Activated CD4-positive, alpha-beta T cell treated with anti-CD3 and anti-CD28 coated beads for 1 hour (primary cell): ENCODE data around the gene SORBS2.

Source experiments
- DNase-seq: peaks from one replicate; pipeline ENCODE4 v3.0.0-alpha.2; 2020

The SORBS2 gene

GRCh38 chr4:185800266-185800945, 11.6 kb downstream of the SORBS2 start:
- DNase-seq, result no peak

- DNase-seq, result no peak
These were observed 12.6 kb downstream of the SORBS2 start for GRCh38 chr4:185799442-185799841.

GRCh38 chr4:185797596-185798338, 14.2 kb downstream of the SORBS2 start:
- DNase-seq, result no peak

- no peak for DNase-seq
These were observed 15.0 kb downstream of the SORBS2 start for GRCh38 chr4:185797018-185797417.

- DNase-seq, result no peak
These were observed 15.8 kb downstream of the SORBS2 start for GRCh38 chr4:185796176-185796575.

- DNase-seq, result no peak
These were observed 17.4 kb downstream of the SORBS2 start for GRCh38 chr4:185794637-185795036.

- no peak for DNase-seq
These were observed 18.3 kb downstream of the SORBS2 start for GRCh38 chr4:185793716-185794115.

- no peak for DNase-seq
These were observed 18.9 kb downstream of the SORBS2 start for GRCh38 chr4:185793116-185793485.

- no peak for DNase-seq
These were observed 19.4 kb downstream of the SORBS2 start for GRCh38 chr4:185792384-185793115.

GRCh38 chr4:185787926-185788679, 23.9 kb downstream of the SORBS2 start:
- no peak for DNase-seq

- no peak for DNase-seq
These were observed 25.6 kb downstream of the SORBS2 start for GRCh38 chr4:185786422-185786821.

- DNase-seq, result no peak
These were observed 28.4 kb downstream of the SORBS2 start for GRCh38 chr4:185783574-185783973.

GRCh38 chr4:185782523-185782922, 29.5 kb downstream of the SORBS2 start:
- DNase-seq, result no peak

GRCh38 chr4:185781555-185782215, 30.3 kb downstream of the SORBS2 start:
- DNase-seq, result no peak

GRCh38 chr4:185780472-185780871, 31.5 kb downstream of the SORBS2 start:
- no peak for DNase-seq

- no peak for DNase-seq
These were observed 32.5 kb downstream of the SORBS2 start for GRCh38 chr4:185779517-185779916.

GRCh38 chr4:185778307-185778706, 33.7 kb downstream of the SORBS2 start:
- no peak for DNase-seq

- no peak for DNase-seq
These were observed 36.0 kb downstream of the SORBS2 start for GRCh38 chr4:185775792-185776555.

- no peak for DNase-seq
These were observed 36.9 kb downstream of the SORBS2 start for GRCh38 chr4:185774845-185775680.

- DNase-seq, result no peak
These were observed 37.8 kb downstream of the SORBS2 start for GRCh38 chr4:185774131-185774653.

GRCh38 chr4:185773419-185773818, 38.6 kb downstream of the SORBS2 start:
- DNase-seq, result no peak
